ENCODE data around the gene MYG1. TPM values are rescaled to one million over a fixed set of nuclear protein-coding genes. Genes with fewer than 3 reads are reported as not detected.

Gene MYG1
- total RNA-seq, 1 experiment from 2014 or later, result 102 TPM

GRCh38 chr12:53265783-53266182 lies 33.7 kb upstream of the MYG1 start:
- ChIA-PET POLR2A (ENCODE audit: low non-redundant PET) (no interaction called here), CTCF (interaction anchor here (0.6 kb wide), 1 partner anchor 45 kb away, joined by 8 read pairs; no protein-coding TSS in a partner anchor)
- BruUV-seq (replicated peaks), result no TSS peak
- Histone ChIP-seq H3K9me3 (ENCODE audit: low read depth, low read length, poor library complexity, severe bottlenecking) (no peaks in the 10 kb centered on the region), H3K4me3 (ENCODE audit: low read depth, low read length, poor library complexity, severe bottlenecking) (no peak overlapping the region), H3K27me3 (replicated peaks; ENCODE audit: insufficient read depth, low read depth, low read length, poor library complexity) (no peaks in the 10 kb centered on the region), H3K36me3 (ENCODE audit: insufficient read depth, low read length, poor library complexity, severe bottlenecking) (peaks cover 22% of the 10 kb centered on the region), H3K4me1 (ENCODE audit: insufficient read depth, low read length, poor library complexity, severe bottlenecking) (peaks cover 18% of the 10 kb centered on the region), H3K27ac (ENCODE audit: low read depth, low read length, poor library complexity, severe bottlenecking) (no peak overlapping the region)
- TF ChIP-seq EZH2 (IDR thresholded peaks at IDR 0.05; ENCODE audit: borderline replicate concordance, low read depth, low read length, poor library complexity, severe bottlenecking) (no peak), CTCF (conservative IDR thresholded peaks at IDR 0.05; ENCODE audit: low read depth, low read length) (no peak)
- DNase-seq (ENCODE audit: low spot score), result no peak
- intact Hi-C loops (cut with micrococcal nuclease; ENCODE audit: unreplicated experiment), result loop anchor here (5.0 kb wide), 1 partner anchor 43 kb away; no protein-coding TSS in a partner anchor

- Histone ChIP-seq H3K9me3 (ENCODE audit: low read depth, low read length, poor library complexity, severe bottlenecking) (no peaks in the 10 kb centered on the region), H3K27ac (ENCODE audit: low read depth, low read length, poor library complexity, severe bottlenecking) (peak overlapping the region; percentile 87), H3K27me3 (replicated peaks; ENCODE audit: insufficient read depth, low read depth, low read length, poor library complexity) (no peaks in the 10 kb centered on the region), H3K4me1 (ENCODE audit: insufficient read depth, low read length, poor library complexity, severe bottlenecking) (peaks cover 18% of the 10 kb centered on the region), H3K36me3 (ENCODE audit: insufficient read depth, low read length, poor library complexity, severe bottlenecking) (peaks cover 37% of the 10 kb centered on the region), H3K4me3 (ENCODE audit: low read depth, low read length, poor library complexity, severe bottlenecking) (peak overlapping the region; percentile 86)
- POLR2A ChIA-PET (ENCODE audit: low non-redundant PET), result no interaction called here
- no TSS peak for BruUV-seq (replicated peaks)
- TF ChIP-seq EZH2 (IDR thresholded peaks at IDR 0.05; ENCODE audit: borderline replicate concordance, low read depth, low read length, poor library complexity, severe bottlenecking) (no peak), CTCF (conservative IDR thresholded peaks at IDR 0.05; ENCODE audit: low read depth, low read length) (no peak)
- DNase-seq (ENCODE audit: low spot score), result no peak
- CTCF ChIA-PET, result interaction anchor here (0.6 to 1.9 kb wide), 3 partner anchors 54 to 113 kb away, joined by 3 to 9 read pairs (median 4); no protein-coding TSS in a partner anchor
- intact Hi-C loops (cut with micrococcal nuclease; ENCODE audit: unreplicated experiment), result loop anchor here (5.0 kb wide), 1 partner anchor 45 kb away; no protein-coding TSS in a partner anchor
These were observed 32.0 kb upstream of the MYG1 start for GRCh38 chr12:53267306-53267998.

GRCh38 chr12:53267999-53268629 lies 31.4 kb upstream of the MYG1 start, which contains the start of gene ESPL1:
ESPL1 (plus strand) TSS chr12:53268299; CDS start chr12:53268767, 468 bp downstream.
- Histone ChIP-seq H3K27me3 (replicated peaks; ENCODE audit: insufficient read depth, low read depth, low read length, poor library complexity) (no peaks in the 10 kb centered on the region), H3K9me3 (ENCODE audit: low read depth, low read length, poor library complexity, severe bottlenecking) (no peaks in the 10 kb centered on the region), H3K36me3 (ENCODE audit: insufficient read depth, low read length, poor library complexity, severe bottlenecking) (peaks cover 42% of the 10 kb centered on the region), H3K27ac (ENCODE audit: low read depth, low read length, poor library complexity, severe bottlenecking) (peak within 1 kb of the TSS; percentile 87), H3K4me1 (ENCODE audit: insufficient read depth, low read length, poor library complexity, severe bottlenecking) (peaks cover 18% of the 10 kb centered on the region), H3K4me3 (ENCODE audit: low read depth, low read length, poor library complexity, severe bottlenecking) (peak within 1 kb of the TSS; percentile 86)
- TF ChIP-seq CTCF (conservative IDR thresholded peaks at IDR 0.05; ENCODE audit: low read depth, low read length), result peak; percentile 47
- no peak for TF ChIP-seq EZH2 (IDR thresholded peaks at IDR 0.05; ENCODE audit: borderline replicate concordance, low read depth, low read length, poor library complexity, severe bottlenecking)
- DNase-seq (ENCODE audit: low spot score), result peak; percentile 89
- ChIA-PET POLR2A (ENCODE audit: low non-redundant PET) (interaction anchor here (0.7 kb wide), 1 partner anchor 169 kb away, joined by 3 read pairs; no protein-coding TSS in a partner anchor), CTCF (interaction anchor here (0.6 to 1.9 kb wide), 3 partner anchors 54 to 112 kb away, joined by 3 to 9 read pairs (median 4); no protein-coding TSS in a partner anchor)
- intact Hi-C loops (cut with micrococcal nuclease; ENCODE audit: unreplicated experiment), result loop anchor here (5.0 kb wide), 1 partner anchor 46 kb away; no protein-coding TSS in a partner anchor
- BruUV-seq (replicated peaks), result no TSS peak
